OCI-LY7 (cell line): ENCODE data around the gene LMNTD2. TPM values are rescaled to one million over a fixed set of nuclear protein-coding genes. Genes with fewer than 3 reads are reported as not detected.

Experiments
- BruUV-seq: library from RNA; stranded (reverse); fragments of 400-500 nt; replicated peaks from 2 replicates; lab custom pipeline; 2021; lab: Mats Ljungman, UMichigan
- CTCF ChIA-PET: fragments of 300-600 bp; sonication (Branson Sonifier 250); formaldehyde crosslinking; loops from one replicate; lab custom pipeline; 2022; ENCODE audit warnings: antibody characterized with exemption; ENCODE audit not compliant: unreplicated experiment; lab: Charles Lee
- POLR2A ChIA-PET: fragments of 300-600 bp; sonication (Branson Sonifier 250); formaldehyde crosslinking; loops from one replicate; lab custom pipeline; 2022; ENCODE audit warnings: antibody characterized with exemption; lab: Charles Lee
- DNase-seq: peaks from one replicate; pipeline ENCODE4 v3.0.0-alpha.2; 2015; ENCODE audit warnings: low spot score
- H2AFZ ChIP-seq: fragments of 200-600 bp; sonication (generic), shearing (Covaris generic); 2 replicates; pipeline ENCODE4 v1.6.1; 2014; ENCODE audit warnings: mild to moderate bottlenecking, antibody characterized with exemption, low read length, moderate library complexity
- H3K27ac ChIP-seq: fragments of 200-600 bp; sonication (generic); 2 replicates; pipeline ENCODE4 v1.5.1; 2014; ENCODE audit warnings: mixed run types, low read depth, mild to moderate bottlenecking, moderate library complexity, low read length, inconsistent platforms; ENCODE audit not compliant: poor library complexity, severe bottlenecking
- H3K36me3 ChIP-seq: fragments of 200-600 bp; sonication (generic); 2 replicates; pipeline ENCODE4 v1.6.1; 2014; ENCODE audit warnings: mild to moderate bottlenecking, antibody characterized with exemption, low read length, moderate library complexity, mixed read lengths; ENCODE audit not compliant: insufficient read depth
- H3K4me1 ChIP-seq: fragments of 200-600 bp; sonication (generic); 2 replicates; pipeline ENCODE4 v1.5.1; 2014; ENCODE audit warnings: mild to moderate bottlenecking, low read length; ENCODE audit not compliant: insufficient read depth, poor library complexity, severe bottlenecking
- H3K4me2 ChIP-seq: fragments of 200-600 bp; sonication (generic); 2 replicates; pipeline ENCODE4 v1.6.1; 2014; ENCODE audit warnings: mild to moderate bottlenecking, low read length
- H3K4me3 ChIP-seq: fragments of 200-600 bp; sonication (generic); 2 replicates; pipeline ENCODE4 v1.5.1; 2014; ENCODE audit warnings: mild to moderate bottlenecking, low read depth, low read length; ENCODE audit not compliant: poor library complexity, severe bottlenecking
- H3K79me2 ChIP-seq: fragments of 200-600 bp; sonication (generic); 2 replicates; pipeline ENCODE4 v1.6.1; 2016; ENCODE audit warnings: low read depth, mild to moderate bottlenecking, low read length, moderate library complexity, mixed read lengths; ENCODE audit not compliant: insufficient read depth
- H3K9me2 ChIP-seq: fragments of 200-600 bp; sonication (generic); 2 replicates; pipeline ENCODE4 v1.6.1; 2016; ENCODE audit warnings: mild to moderate bottlenecking, low read length, mixed read lengths; ENCODE audit not compliant: insufficient read depth
- H3K9me3 ChIP-seq: fragments of 200-600 bp; sonication (generic); 2 replicates; pipeline ENCODE4 v1.6.1; 2014; ENCODE audit warnings: mild to moderate bottlenecking, mixed run types, low read length, mixed read lengths
- H4K20me1 ChIP-seq: fragments of 200-600 bp; sonication (generic); 2 replicates; pipeline ENCODE4 v1.6.1; 2014; ENCODE audit warnings: mild to moderate bottlenecking, antibody characterized with exemption, low read length, moderate library complexity, mixed read lengths; ENCODE audit not compliant: insufficient read depth
- CTCF ChIP-seq: fragments of 200-600 bp; sonication (generic); conservative IDR thresholded peaks from 2 replicates; pipeline ENCODE4 v1.5.1; 2014; ENCODE audit warnings: mild to moderate bottlenecking, antibody characterized with exemption, low read length, moderate library complexity, mixed read lengths
- EZH2phosphoT487 ChIP-seq: fragments of 200-600 bp; sonication (generic); IDR thresholded peaks from 2 replicates; pipeline ENCODE4 v1.6.1; 2018; ENCODE audit warnings: low read depth, borderline replicate concordance, mild to moderate bottlenecking, mixed run types, antibody characterized with exemption, low read length, moderate library complexity, mixed read lengths
- intact Hi-C: fragments of 100-400 bp; cut with micrococcal nuclease; formaldehyde crosslinking; loops from one replicate; pipeline ENCODE4 v1.10.0; 2022; ENCODE audit not compliant: unreplicated experiment
- total RNA-seq, 2 experiments: library from RNA; depleted of rRNA in 1 of 2; stranded (reverse); fragments of >200 nt in 1 of 2; shearing (Covaris generic) in 1 of 2; gene quantifications; 2 replicates each; pipeline ENCODE4 v1.2.3, GENCODE V29; 2014 to 2022

The LMNTD2 gene
- total RNA-seq, 2 experiments from 2014 or later, result 4.7 to 17.7 TPM

GRCh38 chr11:555227-555779, 5.2 kb downstream of the LMNTD2 start:
- POLR2A ChIA-PET, result interaction anchor here (1.0 to 1.1 kb wide), 2 partner anchors 20 to 141 kb away, joined by 3 to 4 read pairs; partner anchors contain the start of gene SIGIRR
- no peaks in the 10 kb centered on the region for H4K20me1 ChIP-seq
- intact Hi-C loops, result loop anchor here (5.0 kb wide), 1 partner anchor 167 kb away; no protein-coding TSS in a partner anchor
- no TSS peak for BruUV-seq
- CTCF ChIA-PET, result interaction anchor here (0.6 kb wide), 1 partner anchor 209 kb away, joined by 3 read pairs; no protein-coding TSS in a partner anchor
- peak overlapping the region; percentile 66 for H3K4me3 ChIP-seq
- H3K4me2 ChIP-seq, result peak overlapping the region; percentile 93
- H3K36me3 ChIP-seq, result no peaks in the 10 kb centered on the region
- no peaks in the 10 kb centered on the region for H3K9me2 ChIP-seq
- H3K27ac ChIP-seq, result no peak overlapping the region
- H3K4me1 ChIP-seq, result peaks cover 34% of the 10 kb centered on the region
- no peak overlapping the region for H2AFZ ChIP-seq
- TF ChIP-seq CTCF (no peak), EZH2phosphoT487 (no peak)
- no peaks in the 10 kb centered on the region for H3K9me3 ChIP-seq
- no peaks in the 10 kb centered on the region for H3K79me2 ChIP-seq
- DNase-seq, result no peak

- Histone ChIP-seq H3K27ac (no peak overlapping the region), H3K4me3 (peak overlapping the region; percentile 41), H4K20me1 (no peaks in the 10 kb centered on the region), H3K9me3 (no peaks in the 10 kb centered on the region), H3K79me2 (no peaks in the 10 kb centered on the region), H2AFZ (no peak overlapping the region; the same call in 1 of the 2 replicates), H3K4me2 (peak overlapping the region; percentile 93), H3K9me2 (no peaks in the 10 kb centered on the region), H3K4me1 (peaks cover 29% of the 10 kb centered on the region), H3K36me3 (no peaks in the 10 kb centered on the region)
- intact Hi-C loops, result loop anchor here (5.0 kb wide), 1 partner anchor 168 kb away; no protein-coding TSS in a partner anchor
- no TSS peak for BruUV-seq
- ChIA-PET POLR2A (interaction anchor here (1.0 to 1.1 kb wide), 2 partner anchors 21 to 140 kb away, joined by 3 to 4 read pairs; partner anchors contain the start of gene SIGIRR), CTCF (interaction anchor here (0.6 kb wide), 2 partner anchors 170 to 209 kb away, joined by 3 to 9 read pairs; no protein-coding TSS in a partner anchor)
- peak; percentile 91 for DNase-seq
- TF ChIP-seq CTCF (peak; percentile 61), EZH2phosphoT487 (no peak)
Measured at GRCh38 chr11:554428-555226, 5.9 kb downstream of the LMNTD2 start.
